Chondrocyte (in vitro differentiated cells): ENCODE measurements around the gene OAS2. TPM values are rescaled to one million over a fixed set of nuclear protein-coding genes. Genes with fewer than 3 reads are reported as not detected.

ENCODE experiments used
- DNase-seq: peaks from one replicate; pipeline ENCODE4 v3.0.0; 2021; ENCODE audit warnings: mixed read lengths, low spot score
- H3K27ac Mint-ChIP-seq: one replicate; pipeline ENCODE4 v1.8.0; 2021; ENCODE audit warnings: mild to moderate bottlenecking, moderate library complexity, mixed read lengths; ENCODE audit not compliant: unreplicated experiment
- H3K27me3 Mint-ChIP-seq: 2 replicates; pipeline ENCODE4 v1.8.0; 2021; ENCODE audit warnings: low read depth, mixed read lengths
- H3K36me3 Mint-ChIP-seq: 2 replicates; pipeline ENCODE4 v1.8.0; 2021; ENCODE audit warnings: low read depth, mixed read lengths
- H3K4me1 Mint-ChIP-seq: 2 replicates; pipeline ENCODE4 v1.8.0; 2021; ENCODE audit warnings: low read depth, mild to moderate bottlenecking, mixed read lengths
- H3K4me3 Mint-ChIP-seq: one replicate; pipeline ENCODE4 v1.8.0; 2021; ENCODE audit warnings: mild to moderate bottlenecking, moderate library complexity, mixed read lengths; ENCODE audit not compliant: unreplicated experiment
- H3K9me3 Mint-ChIP-seq: 2 replicates; pipeline ENCODE4 v1.8.0; 2021; ENCODE audit warnings: low read depth, mixed read lengths
- CTCF ChIP-seq: fragments of 200-600 bp; sonication (generic); IDR thresholded peaks from 2 replicates; pipeline ENCODE4 v1.5.0; 2021; ENCODE audit warnings: antibody characterized with exemption, mild to moderate bottlenecking, moderate library complexity
- total RNA-seq: library from RNA; stranded (reverse); gene quantifications from 3 replicates; pipeline ENCODE4 v1.2.1, GENCODE V29; 2021

The OAS2 gene
- total RNA-seq, 1 donor from 2014 or later, result 0.07 TPM

DNA sequence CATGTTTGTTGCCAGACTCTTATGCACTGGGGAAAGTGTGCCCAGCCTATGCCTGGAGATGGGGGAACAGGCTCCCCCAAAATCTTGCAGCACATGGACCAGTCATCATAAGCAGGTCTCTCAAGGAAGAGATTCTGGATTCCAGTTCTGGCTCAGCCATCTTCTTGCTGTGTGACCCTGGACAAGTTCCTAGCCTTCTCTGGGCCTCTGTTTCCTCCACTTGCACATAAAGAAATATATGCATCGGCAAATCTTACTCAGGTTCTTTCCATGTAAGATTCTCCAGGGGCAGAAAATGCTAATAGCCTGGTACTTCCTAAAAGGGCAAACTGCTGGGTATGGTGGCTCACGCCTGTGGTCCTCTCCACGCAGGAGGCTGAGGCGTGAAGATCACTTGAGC is 32.8 kb upstream of the OAS2 start:
- Mint-ChIP-seq H3K4me1 (no peaks in the 10 kb centered on the region), H3K27ac (no peak overlapping the region), H3K27me3 (peaks cover 4% of the 10 kb centered on the region), H3K9me3 (peaks cover 3% of the 10 kb centered on the region), H3K36me3 (no peaks in the 10 kb centered on the region), H3K4me3 (no peak overlapping the region)
- no peak for DNase-seq
- TF ChIP-seq CTCF, result no peak

- H3K4me3 Mint-ChIP-seq, result no peak overlapping the region
- H3K36me3 Mint-ChIP-seq, result no peaks in the 10 kb centered on the region
- no peaks in the 10 kb centered on the region for H3K4me1 Mint-ChIP-seq
- no peak overlapping the region for H3K27ac Mint-ChIP-seq
- H3K9me3 Mint-ChIP-seq, result peaks cover 3% of the 10 kb centered on the region
- no peak for TF ChIP-seq CTCF
- H3K27me3 Mint-ChIP-seq, result peaks cover 4% of the 10 kb centered on the region
- DNase-seq, result no peak
These were observed 31.9 kb upstream of the OAS2 start for GRCh38 chr12:112946236-112947000.

DNA sequence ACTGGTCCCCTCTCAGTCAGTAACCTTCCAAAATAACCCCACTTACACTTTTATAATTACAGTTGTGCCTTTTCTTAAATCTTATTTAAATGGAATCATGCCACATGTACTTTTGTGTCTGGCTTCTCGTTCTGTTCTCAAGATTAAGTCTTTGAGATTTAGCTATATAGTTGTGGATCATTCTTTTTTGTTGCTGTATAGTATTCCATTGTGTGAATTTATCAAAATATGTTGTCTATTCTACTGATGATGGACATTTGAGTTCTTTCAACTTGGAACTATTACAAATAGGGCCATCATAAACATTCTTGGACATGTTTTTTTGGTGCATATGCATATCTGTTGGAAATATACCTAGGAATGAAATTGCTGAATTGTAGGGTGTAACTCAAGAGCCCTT is 31.0 kb upstream of the OAS2 start:
- no peak for DNase-seq
- Mint-ChIP-seq H3K27ac (no peak overlapping the region), H3K4me1 (no peaks in the 10 kb centered on the region), H3K4me3 (no peak overlapping the region), H3K36me3 (no peaks in the 10 kb centered on the region), H3K27me3 (peaks cover 4% of the 10 kb centered on the region), H3K9me3 (peaks cover 5% of the 10 kb centered on the region)
- no peak for TF ChIP-seq CTCF

DNA sequence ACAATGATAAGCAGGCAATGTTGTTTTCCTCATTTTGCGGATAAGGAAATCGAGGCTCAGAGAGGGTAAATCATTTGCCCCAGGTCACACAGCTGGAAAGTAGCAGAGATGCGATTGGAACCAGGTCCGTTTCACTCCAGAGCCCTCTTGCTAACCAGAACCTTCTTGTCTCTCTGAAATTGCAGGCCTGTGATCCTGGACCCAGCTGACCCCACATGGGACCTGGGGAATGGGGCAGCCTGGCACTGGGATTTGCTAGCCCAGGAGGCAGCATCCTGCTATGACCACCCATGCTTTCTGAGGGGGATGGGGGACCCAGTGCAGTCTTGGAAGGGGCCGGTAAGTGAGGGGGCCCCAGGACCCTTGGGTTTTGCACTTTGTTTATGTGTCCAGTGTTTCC is 30.6 kb upstream of the OAS2 start:
- H3K4me3 Mint-ChIP-seq, result no peak overlapping the region
- no peaks in the 10 kb centered on the region for H3K4me1 Mint-ChIP-seq
- DNase-seq, result no peak
- no peak for TF ChIP-seq CTCF
- H3K27ac Mint-ChIP-seq, result no peak overlapping the region
- H3K27me3 Mint-ChIP-seq, result peaks cover 4% of the 10 kb centered on the region
- H3K9me3 Mint-ChIP-seq, result peaks cover 5% of the 10 kb centered on the region
- H3K36me3 Mint-ChIP-seq, result no peaks in the 10 kb centered on the region

GRCh38 chr12:112948806-112949205 is 29.5 kb upstream of the OAS2 start:
- H3K27me3 Mint-ChIP-seq, result peaks cover 4% of the 10 kb centered on the region
- DNase-seq, result no peak
- no peaks in the 10 kb centered on the region for H3K36me3 Mint-ChIP-seq
- no peak overlapping the region for H3K4me3 Mint-ChIP-seq
- no peak for TF ChIP-seq CTCF
- H3K9me3 Mint-ChIP-seq, result peaks cover 5% of the 10 kb centered on the region
- H3K4me1 Mint-ChIP-seq, result no peaks in the 10 kb centered on the region
- H3K27ac Mint-ChIP-seq, result no peak overlapping the region
